ENCODE results near the gene TRPM3.

DNA sequence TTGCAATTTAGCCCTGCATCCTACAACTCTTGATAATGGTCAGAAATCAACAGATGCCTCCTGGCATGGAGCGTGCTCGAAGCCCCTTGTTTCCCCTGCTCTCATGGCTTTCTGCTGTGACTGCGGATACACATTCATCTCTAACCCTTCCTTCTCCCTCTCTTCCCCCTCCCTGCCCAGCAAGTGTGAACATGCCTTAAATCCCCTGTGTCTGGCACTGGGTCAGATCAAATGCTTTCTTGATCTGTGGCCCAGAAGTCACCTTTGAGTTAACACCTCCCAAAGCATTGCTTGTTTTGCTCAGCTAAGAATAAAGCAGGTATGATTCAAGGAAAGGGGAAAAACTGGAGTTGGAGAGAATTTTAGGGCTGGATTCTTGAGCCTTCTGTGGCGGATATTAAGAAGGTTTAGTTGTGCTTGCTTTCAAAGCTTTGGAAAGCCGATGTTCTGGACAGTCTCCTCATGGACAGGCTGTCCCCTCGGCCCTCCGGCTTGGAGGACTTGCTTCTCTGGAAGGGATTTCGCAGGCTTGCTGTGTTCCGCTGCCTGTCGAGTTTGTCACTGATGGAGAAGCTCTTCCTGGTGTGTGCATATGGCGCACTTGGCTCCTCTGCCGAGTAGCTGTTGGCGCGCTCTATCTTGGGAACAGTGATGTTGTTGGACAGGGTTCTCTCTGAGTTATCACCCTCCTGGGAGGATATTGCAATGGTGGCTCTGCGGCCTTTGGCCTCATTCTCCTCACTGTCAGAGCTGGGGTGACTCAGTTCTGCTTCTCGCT, 585.7 kb downstream of the TRPM3 start:
- TF ChIP-seq POLR2AphosphoS5 (IDR thresholded peaks at IDR 0.05; ENCODE audit: borderline replicate concordance, low read depth, low read length) (no peak), FOXP2 (optimal IDR thresholded peaks at IDR 0.05; ENCODE audit: control extremely low read depth, extremely low read length, insufficient read depth) (no peak), EZH2 (IDR thresholded peaks at IDR 0.05) (no peak)
